HepG2 (cell line): ENCODE data around the gene GPR37L1. TPM values are rescaled to one million over a fixed set of nuclear protein-coding genes. Genes with fewer than 3 reads are reported as not detected.

Source experiments
- CREBL2 ChIP-seq: sonication (generic); formaldehyde crosslinking; IDR thresholded peaks from 2 replicates; pipeline ENCODE4 v1.8.1; 2023; ENCODE audit warnings: missing genetic modification reagents, mild to moderate bottlenecking, borderline replicate concordance
- FOXK2 ChIP-seq: fragments of 450-650 bp; IDR thresholded peaks from 2 replicates; pipeline ENCODE4 v1.6.1; 2016
- GLMP ChIP-seq: sonication (generic); formaldehyde crosslinking; IDR thresholded peaks from 2 replicates; pipeline ENCODE4 v1.9.0; 2021; ENCODE audit warnings: missing genetic modification reagents, mild to moderate bottlenecking, borderline replicate concordance
- GRHL1 ChIP-seq: sonication (generic); formaldehyde crosslinking; conservative IDR thresholded peaks from 2 replicates; pipeline ENCODE4 v1.8.0; 2022; ENCODE audit warnings: missing genetic modification reagents
- GTF3A ChIP-seq: sonication (generic); formaldehyde crosslinking; conservative IDR thresholded peaks from 2 replicates; pipeline ENCODE4 v1.4.0; 2020; ENCODE audit warnings: mild to moderate bottlenecking, missing genetic modification reagents
- HES4 ChIP-seq: sonication (generic); formaldehyde crosslinking; IDR thresholded peaks from 2 replicates; pipeline ENCODE4 v1.9.0; 2021; ENCODE audit warnings: mild to moderate bottlenecking, missing genetic modification reagents, borderline replicate concordance
- HMG20B ChIP-seq: conservative IDR thresholded peaks from 2 replicates; pipeline ENCODE4 v1.6.1; 2016; ENCODE audit warnings: missing genetic modification reagents, missing compliant biosample characterization
- HNF4A ChIP-seq: sonication (generic); formaldehyde crosslinking; IDR thresholded peaks from 2 replicates; pipeline ENCODE4 v1.4.0; 2020; ENCODE audit warnings: missing genetic modification reagents
- IKZF4 ChIP-seq: sonication (generic); formaldehyde crosslinking; IDR thresholded peaks from 2 replicates; pipeline ENCODE4 v1.5.1; 2020; ENCODE audit warnings: borderline replicate concordance, mild to moderate bottlenecking, low read depth, missing genetic modification reagents; ENCODE audit errors: not compliant biosample characterization
- IRF2 ChIP-seq: IDR thresholded peaks from 2 replicates; pipeline ENCODE4 v1.6.1; 2018; ENCODE audit warnings: missing genetic modification reagents, missing compliant biosample characterization
- KDM1A ChIP-seq: IDR thresholded peaks from 2 replicates; pipeline ENCODE4 v1.6.1; 2016; ENCODE audit warnings: missing compliant biosample characterization
- MBD4 ChIP-seq: IDR thresholded peaks from 2 replicates; pipeline ENCODE4 v1.6.1; 2012; ENCODE audit warnings: low read length, inconsistent platforms, borderline replicate concordance
- MXI1 ChIP-seq: IDR thresholded peaks from 3 replicates; pipeline ENCODE4 v1.6.1; 2012; ENCODE audit warnings: low read depth, low read length, inconsistent platforms, borderline replicate concordance
- SP140L ChIP-seq: sonication (generic); formaldehyde crosslinking; IDR thresholded peaks from 2 replicates; pipeline ENCODE4 v1.4.0; 2020; ENCODE audit warnings: missing genetic modification reagents, borderline replicate concordance
- TAF15 ChIP-seq: fragments of 200-400 bp; formaldehyde crosslinking; IDR thresholded peaks from one replicate; pipeline ENCODE4 v1.6.1; 2018; ENCODE audit warnings: mild to moderate bottlenecking, low read depth, low read length; ENCODE audit not compliant: poor library complexity, severe bottlenecking
- TMF1 ChIP-seq: sonication (generic); formaldehyde crosslinking; IDR thresholded peaks from 2 replicates; pipeline ENCODE4 v1.8.1; 2022; ENCODE audit warnings: low read depth, missing genetic modification reagents
- ZMAT3 ChIP-seq: sonication (generic); formaldehyde crosslinking; conservative IDR thresholded peaks from 2 replicates; pipeline ENCODE4 v1.7.0; 2021; ENCODE audit warnings: missing genetic modification reagents
- ZNF235 ChIP-seq: sonication (generic); formaldehyde crosslinking; IDR thresholded peaks from 2 replicates; pipeline ENCODE4 v1.8.1; 2023; ENCODE audit warnings: mild to moderate bottlenecking, missing genetic modification reagents, borderline replicate concordance
- ZNF691 ChIP-seq: sonication (generic); formaldehyde crosslinking; IDR thresholded peaks from 2 replicates; pipeline ENCODE4 v1.4.0; 2020; ENCODE audit warnings: missing genetic modification reagents, low read depth, mild to moderate bottlenecking, borderline replicate concordance
- ZNF766 ChIP-seq: sonication (generic); formaldehyde crosslinking; IDR thresholded peaks from 2 replicates; pipeline ENCODE4 v1.5.0; 2020; ENCODE audit warnings: missing genetic modification reagents, borderline replicate concordance
- ZNF816 ChIP-seq: sonication (generic); formaldehyde crosslinking; IDR thresholded peaks from 2 replicates; pipeline ENCODE4 v1.8.0; 2022; ENCODE audit warnings: missing genetic modification reagents, mild to moderate bottlenecking, borderline replicate concordance
- polyA plus RNA-seq, 8 experiments: library from polyadenylated mRNA; depleted of rRNA in 3 of 8; stranded (reverse) in 7 of 8; unstranded in 1 of 8; fragments of >200 nt; fragmentation: Illumina TruSeq in 4 of 8; extraction: Trizol in 4 of 8; gene quantifications; 2 replicates each; pipeline versions ENCODE4 v1.2.1 to v1.2.3, GENCODE V29; 2011 to 2016; ENCODE audit warnings: low read depth in 4 of 8, missing spikeins in 1 of 8, mixed read lengths in 1 of 8; ENCODE audit not compliant: insufficient read depth in 1 of 8
- total RNA-seq, 5 experiments: library from RNA; depleted of rRNA; stranded (reverse); fragments of >200 nt; fragmentation: Illumina TruSeq; extraction: Trizol; gene quantifications; 2 replicates each; pipeline ENCODE4 v1.2.3, GENCODE V29; 2016; ENCODE audit warnings: low read depth in 1 of 5
- TF ChIP-seq, protein P1 (sequence below): sonication (generic); formaldehyde crosslinking; IDR thresholded peaks from 2 replicates; pipeline ENCODE4 v1.5.0; 2020; ENCODE audit warnings: missing genetic modification reagents, mild to moderate bottlenecking, borderline replicate concordance

Gene GPR37L1
- total and polyA plus RNA-seq, 2 of the 13 experiments (the other 11 are each of a cell fraction or from before 2014, with no cell fraction given), result 0.13 TPM; not detected in 1

DNA sequence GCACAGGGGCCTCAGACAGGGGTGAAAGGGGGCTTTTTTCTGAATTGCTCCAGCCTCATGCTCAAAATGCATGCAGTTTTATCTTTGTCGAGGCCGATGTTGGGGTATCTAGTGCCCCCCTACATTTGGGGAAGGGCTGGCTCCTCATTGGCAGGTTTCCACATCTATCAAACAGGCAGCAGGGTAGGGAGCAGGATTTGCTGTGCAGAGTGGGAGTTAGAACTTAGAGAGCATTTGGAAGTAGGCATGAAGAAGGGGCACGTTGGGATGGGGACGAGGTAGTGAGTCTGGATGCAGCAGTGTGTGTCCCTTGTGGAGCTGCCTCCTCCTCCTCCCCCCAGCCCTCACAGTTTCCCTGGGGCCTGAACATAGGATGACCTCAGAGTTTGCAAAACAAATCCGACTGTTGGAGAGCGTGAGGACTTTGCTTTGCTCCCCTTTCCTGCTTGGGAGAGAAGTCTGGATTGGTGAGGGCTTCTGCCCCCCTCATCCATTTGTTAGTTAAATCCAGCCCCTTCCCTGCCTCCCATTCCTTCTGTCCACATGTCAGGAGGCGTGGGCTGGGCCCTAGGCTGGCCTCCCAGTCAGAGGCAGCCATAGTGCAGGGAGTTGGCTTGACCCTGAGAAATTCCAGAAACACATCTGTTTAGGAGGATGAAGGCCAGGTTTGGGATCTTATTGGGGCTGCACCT, 36.9 kb upstream of the GPR37L1 start (continued):
- TF ChIP-seq KDM1A (CRISPR knock-in tag) (0 out of 2 replicates have a peak, but pooled peaks have one; percentile 35), GLMP (no peak), GRHL1 (CRISPR knock-in tag) (no peak), IKZF4 (CRISPR knock-in tag) (no peak), FOXK2 (no peak), ZNF235 (CRISPR knock-in tag) (no peak), TAF15 (no peak), HNF4A (CRISPR knock-in tag) (peak; percentile 76), GTF3A (CRISPR knock-in tag) (no peak), ZNF816 (CRISPR knock-in tag) (no peak), SP140L (CRISPR knock-in tag) (no peak), ZNF766 (CRISPR knock-in tag) (no peak), TMF1 (CRISPR knock-in tag) (no peak), MBD4 (no peak), IRF2 (peak; percentile 93), HMG20B (CRISPR knock-in tag) (peak; percentile 38; the same call in 1 of the 2 replicates), ZMAT3 (CRISPR knock-in tag) (peak; percentile 63), HES4 (CRISPR knock-in tag) (no peak), ZNF691 (CRISPR knock-in tag) (no peak; the same call in 1 of the 2 replicates), MXI1 (peak; percentile 86; the same call in 1 of the 3 replicates), CREBL2 (CRISPR knock-in tag) (no peak)
- TF ChIP-seq, protein P1, sequence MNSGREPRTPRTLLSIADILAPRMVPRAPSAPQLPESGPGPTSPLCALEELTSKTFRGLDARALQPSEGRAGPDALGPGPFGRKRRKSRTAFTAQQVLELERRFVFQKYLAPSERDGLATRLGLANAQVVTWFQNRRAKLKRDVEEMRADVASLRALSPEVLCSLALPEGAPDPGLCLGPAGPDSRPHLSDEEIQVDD (CRISPR knock-in tag), result no peak
